HepG2 (cell line): ENCODE results near the gene MPV17L2. TPM values are rescaled to one million over a fixed set of nuclear protein-coding genes. Genes with fewer than 3 reads are reported as not detected.

ENCODE experiments used
- ATF2 ChIP-seq: sonication (generic); formaldehyde crosslinking; IDR thresholded peaks from 2 replicates; pipeline ENCODE4 v1.4.0; 2020; ENCODE audit warnings: missing genetic modification reagents
- DBP ChIP-seq: sonication (generic); formaldehyde crosslinking; IDR thresholded peaks from 2 replicates; pipeline ENCODE4 v1.4.0; 2020; ENCODE audit warnings: missing genetic modification reagents; ENCODE audit errors: not compliant biosample characterization
- GATAD2A ChIP-seq: IDR thresholded peaks from 2 replicates; pipeline ENCODE4 v1.6.1; 2016
- HDAC1 ChIP-seq: sonication (generic); formaldehyde crosslinking; IDR thresholded peaks from 2 replicates; pipeline ENCODE4 v1.5.1; 2020; ENCODE audit warnings: mild to moderate bottlenecking, missing genetic modification reagents
- ISL2 ChIP-seq: sonication (generic); formaldehyde crosslinking; IDR thresholded peaks from 2 replicates; pipeline ENCODE4 v1.5.0; 2020; ENCODE audit warnings: missing genetic modification reagents
- JDP2 ChIP-seq: sonication (generic); formaldehyde crosslinking; IDR thresholded peaks from 2 replicates; pipeline ENCODE4 v1.8.1; 2022; ENCODE audit warnings: missing genetic modification reagents, borderline replicate concordance
- PHF8 ChIP-seq: sonication (generic); formaldehyde crosslinking; IDR thresholded peaks from 2 replicates; pipeline ENCODE4 v1.5.0; 2020; ENCODE audit warnings: missing genetic modification reagents
- RXRB ChIP-seq: IDR thresholded peaks from 2 replicates; pipeline ENCODE4 v1.6.1; 2016; ENCODE audit warnings: borderline replicate concordance, missing genetic modification reagents, missing compliant biosample characterization
- SIX1 ChIP-seq: sonication (generic); formaldehyde crosslinking; IDR thresholded peaks from 2 replicates; pipeline ENCODE4 v1.4.0; 2020; ENCODE audit warnings: missing genetic modification reagents, borderline replicate concordance
- ZNF205 ChIP-seq: IDR thresholded peaks from 2 replicates; pipeline ENCODE4 v1.6.1; 2018; ENCODE audit warnings: missing biosample characterization, missing genetic modification reagents
- ZNF296 ChIP-seq: sonication (generic); formaldehyde crosslinking; conservative IDR thresholded peaks from 2 replicates; pipeline ENCODE4 v1.5.0; 2020; ENCODE audit warnings: mild to moderate bottlenecking, missing genetic modification reagents
- ZNF646 ChIP-seq: sonication (generic); formaldehyde crosslinking; IDR thresholded peaks from 2 replicates; pipeline ENCODE4 v1.9.0; 2021; ENCODE audit warnings: mild to moderate bottlenecking, missing genetic modification reagents
- ZUFSP ChIP-seq: sonication (generic); formaldehyde crosslinking; IDR thresholded peaks from 2 replicates; pipeline ENCODE4 v1.9.0; 2021; ENCODE audit warnings: missing genetic modification reagents, mild to moderate bottlenecking, borderline replicate concordance
- polyA plus RNA-seq, 8 experiments: library from polyadenylated mRNA; depleted of rRNA in 3 of 8; stranded (reverse) in 7 of 8; unstranded in 1 of 8; fragments of >200 nt; fragmentation: Illumina TruSeq in 4 of 8; extraction: Trizol in 4 of 8; gene quantifications; 2 replicates each; pipeline versions ENCODE4 v1.2.1 to v1.2.3, GENCODE V29; 2011 to 2016; ENCODE audit warnings: low read depth in 4 of 8, missing spikeins in 1 of 8, mixed read lengths in 1 of 8; ENCODE audit not compliant: insufficient read depth in 1 of 8
- total RNA-seq, 5 experiments: library from RNA; depleted of rRNA; stranded (reverse); fragments of >200 nt; fragmentation: Illumina TruSeq; extraction: Trizol; gene quantifications; 2 replicates each; pipeline ENCODE4 v1.2.3, GENCODE V29; 2016; ENCODE audit warnings: low read depth in 1 of 5
- TF ChIP-seq, protein P1 (sequence below): IDR thresholded peaks from 2 replicates; pipeline ENCODE4 v1.6.1; 2016; ENCODE audit warnings: missing genetic modification reagents, missing compliant biosample characterization
- TF ChIP-seq, protein P2 (sequence below): sonication (generic); formaldehyde crosslinking; IDR thresholded peaks from 2 replicates; pipeline ENCODE4 v1.4.0; 2020; ENCODE audit warnings: missing genetic modification reagents

The MPV17L2 gene
- total and polyA plus RNA-seq, 2 of the 13 experiments (the other 11 are each of a cell fraction or from before 2014, with no cell fraction given) = 13.6 to 16.7 TPM

- TF ChIP-seq ZNF646 (CRISPR knock-in tag) (no peak), GATAD2A (CRISPR knock-in tag) (no peak), ATF2 (CRISPR knock-in tag) (no peak), ZNF205 (peak; percentile 31; the same call in 1 of the 2 replicates), RXRB (CRISPR knock-in tag) (peak; percentile 47; the same call in 1 of the 2 replicates), PHF8 (peak; percentile 13; the same call in 1 of the 2 replicates), ISL2 (CRISPR knock-in tag) (no peak), JDP2 (CRISPR knock-in tag) (no peak), ZUFSP (CRISPR knock-in tag) (no peak), ZNF296 (no peak; the same call in 1 of the 2 replicates), SIX1 (CRISPR knock-in tag) (no peak), DBP (CRISPR knock-in tag) (no peak), HDAC1 (CRISPR knock-in tag) (no peak)
- TF ChIP-seq, protein P1, sequence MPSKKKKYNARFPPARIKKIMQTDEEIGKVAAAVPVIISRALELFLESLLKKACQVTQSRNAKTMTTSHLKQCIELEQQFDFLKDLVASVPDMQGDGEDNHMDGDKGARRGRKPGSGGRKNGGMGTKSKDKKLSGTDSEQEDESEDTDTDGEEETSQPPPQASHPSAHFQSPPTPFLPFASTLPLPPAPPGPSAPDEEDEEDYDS (CRISPR knock-in tag) = no peak
- TF ChIP-seq, protein P2, sequence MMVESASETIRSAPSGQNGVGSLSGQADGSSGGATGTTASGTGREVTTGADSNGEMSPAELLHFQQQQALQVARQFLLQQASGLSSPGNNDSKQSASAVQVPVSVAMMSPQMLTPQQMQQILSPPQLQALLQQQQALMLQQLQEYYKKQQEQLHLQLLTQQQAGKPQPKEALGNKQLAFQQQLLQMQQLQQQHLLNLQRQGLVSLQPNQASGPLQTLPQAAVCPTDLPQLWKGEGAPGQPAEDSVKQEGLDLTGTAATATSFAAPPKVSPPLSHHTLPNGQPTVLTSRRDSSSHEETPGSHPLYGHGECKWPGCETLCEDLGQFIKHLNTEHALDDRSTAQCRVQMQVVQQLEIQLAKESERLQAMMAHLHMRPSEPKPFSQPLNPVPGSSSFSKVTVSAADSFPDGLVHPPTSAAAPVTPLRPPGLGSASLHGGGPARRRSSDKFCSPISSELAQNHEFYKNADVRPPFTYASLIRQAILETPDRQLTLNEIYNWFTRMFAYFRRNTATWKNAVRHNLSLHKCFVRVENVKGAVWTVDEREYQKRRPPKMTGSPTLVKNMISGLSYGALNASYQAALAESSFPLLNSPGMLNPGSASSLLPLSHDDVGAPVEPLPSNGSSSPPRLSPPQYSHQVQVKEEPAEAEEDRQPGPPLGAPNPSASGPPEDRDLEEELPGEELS = peak; percentile 23; the same call in 1 of the 2 replicates
Measured at GRCh38 chr19:18225702-18226468, 32.9 kb downstream of the MPV17L2 start, which contains the start of gene PDE4C (continued).
